Fibroblast of lung (primary cell): ENCODE measurements around the gene SLC6A16. TPM values are rescaled to one million over a fixed set of nuclear protein-coding genes. Genes with fewer than 3 reads are reported as not detected.

ENCODE experiments used
- DNase-seq, 2 donors: peaks; one replicate each; pipeline versions ENCODE4 v3.0.0 to v3.0.0-alpha.2; 2010; ENCODE audit warnings: low read depth in 2 of 2
- H2AFZ ChIP-seq: 2 replicates; pipeline ENCODE4 v1.5.1; 2012; ENCODE audit warnings: low read length, control low read depth, inconsistent platforms
- H3K27ac ChIP-seq: 2 replicates; pipeline ENCODE4 v1.5.1; 2011; ENCODE audit warnings: low read length, control low read depth; ENCODE audit not compliant: insufficient read depth
- H3K27me3 ChIP-seq: 2 replicates; pipeline ENCODE4 v1.5.1; 2011; ENCODE audit warnings: mild to moderate bottlenecking, low read length; ENCODE audit not compliant: control insufficient read depth, insufficient read depth
- H3K36me3 ChIP-seq: 2 replicates; pipeline ENCODE4 v1.5.1; 2011; ENCODE audit warnings: low read length; ENCODE audit not compliant: control insufficient read depth, insufficient read depth
- H3K4me1 ChIP-seq: 2 replicates; pipeline ENCODE4 v1.5.1; 2011; ENCODE audit warnings: low read length; ENCODE audit not compliant: control insufficient read depth, insufficient read depth; ENCODE audit errors: extremely low read depth
- H3K4me2 ChIP-seq: 2 replicates; pipeline ENCODE4 v1.5.1; 2011; ENCODE audit warnings: low read length, control low read depth; ENCODE audit not compliant: insufficient read depth; ENCODE audit errors: extremely low read depth
- H3K4me3 ChIP-seq, 4 experiments: fragments of 200-600 bp in 1 of 4; sonication (generic) in 1 of 4; replicated peaks in 1 of 4; 2 replicates each; pipeline ENCODE4 v1.5.1; 2011 to 2016; ENCODE audit warnings: low read length in 4 of 4, low read depth in 3 of 4, mild to moderate bottlenecking in 3 of 4, control low read depth in 2 of 4, inconsistent platforms in 1 of 4, mixed read lengths in 1 of 4; ENCODE audit not compliant: insufficient read depth in 1 of 4; ENCODE audit errors: control extremely low read depth in 1 of 4
- H3K79me2 ChIP-seq: 2 replicates; pipeline ENCODE4 v1.5.1; 2012; ENCODE audit warnings: mild to moderate bottlenecking, low read length, inconsistent platforms; ENCODE audit not compliant: control insufficient read depth, insufficient read depth
- H3K9ac ChIP-seq: 2 replicates; pipeline ENCODE4 v1.5.1; 2011; ENCODE audit warnings: mild to moderate bottlenecking, low read length, control low read depth; ENCODE audit not compliant: insufficient read depth
- H3K9me3 ChIP-seq: 2 replicates; pipeline ENCODE4 v1.5.1; 2012; ENCODE audit warnings: low read depth, low read length; ENCODE audit not compliant: control insufficient read depth, insufficient read depth
- H4K20me1 ChIP-seq: 2 replicates; pipeline ENCODE4 v1.5.1; 2011; ENCODE audit warnings: low read length; ENCODE audit not compliant: control insufficient read depth, insufficient read depth; ENCODE audit errors: extremely low read depth
- CTCF ChIP-seq, 2 donors: IDR thresholded peaks in 1 of 2; conservative IDR thresholded peaks in 1 of 2; 1 replicate in 1 of 2; 2 replicates in 1 of 2; pipeline ENCODE4 v1.5.1; 2011 to 2012; ENCODE audit warnings: low read length in 2 of 2, control low read depth in 1 of 2, inconsistent platforms in 1 of 2, low read depth in 1 of 2, mild to moderate bottlenecking in 1 of 2
- EZH2 ChIP-seq: IDR thresholded peaks from 2 replicates; pipeline ENCODE4 v1.5.1; 2012; ENCODE audit warnings: low read length, control low read depth, mild to moderate bottlenecking; ENCODE audit errors: missing control alignments
- polyA plus RNA-seq, 2 donors: library from polyadenylated mRNA; depleted of rRNA in 1 of 2; stranded (reverse) in 1 of 2; unstranded in 1 of 2; fragments of >200 nt; gene quantifications; 2 replicates each; pipeline ENCODE4 v1.2.1, GENCODE V29; 2011 to 2012; ENCODE audit warnings: missing spikeins in 1 of 2
- total RNA-seq: library from RNA; depleted of rRNA; stranded (reverse); fragments of >200 nt; gene quantifications from 2 replicates; pipeline ENCODE4 v1.2.1, GENCODE V29; 2014

Gene SLC6A16
- total and polyA plus RNA-seq, 2 donors (not counting 1 experiment from before 2014, with no cell fraction given) = under 0.01 to 0.62 TPM

GRCh38 chr19:49318296-49318695, 6.7 kb downstream of the SLC6A16 start:
- no peaks in the 10 kb centered on the region for H3K36me3 ChIP-seq
- DNase-seq = no peak
- no peak overlapping the region for H3K9ac ChIP-seq
- H3K9me3 ChIP-seq = no peaks in the 10 kb centered on the region
- H3K4me2 ChIP-seq = no peak overlapping the region
- H2AFZ ChIP-seq = no peak overlapping the region
- no peak overlapping the region for H3K27ac ChIP-seq
- no peak for TF ChIP-seq CTCF (conservative IDR thresholded peaks at IDR 0.05 in 1 of 2, IDR thresholded peaks at IDR 0.05 in 1 of 2; ENCODE audit: low read depth in 1 of 2, low read length in 2 of 2)
- TF ChIP-seq EZH2 = no peak
- H3K79me2 ChIP-seq = no peaks in the 10 kb centered on the region
- H3K4me1 ChIP-seq = no peaks in the 10 kb centered on the region
- H3K4me3 ChIP-seq = no peak overlapping the region
- H3K27me3 ChIP-seq = no peaks in the 10 kb centered on the region
- H4K20me1 ChIP-seq = no peaks in the 10 kb centered on the region

- TF ChIP-seq EZH2 (no peak), CTCF (conservative IDR thresholded peaks at IDR 0.05 in 1 of 2, IDR thresholded peaks at IDR 0.05 in 1 of 2; ENCODE audit: low read depth in 1 of 2, low read length in 2 of 2) (no peak)
- H3K4me1 ChIP-seq = no peaks in the 10 kb centered on the region
- no peak overlapping the region for H2AFZ ChIP-seq
- no peaks in the 10 kb centered on the region for H3K27me3 ChIP-seq
- DNase-seq = no peak
- no peak overlapping the region for H3K4me2 ChIP-seq
- H3K9ac ChIP-seq = no peak overlapping the region
- H4K20me1 ChIP-seq = no peaks in the 10 kb centered on the region
- no peak overlapping the region for H3K27ac ChIP-seq
- no peaks in the 10 kb centered on the region for H3K9me3 ChIP-seq
- no peaks in the 10 kb centered on the region for H3K79me2 ChIP-seq
- H3K36me3 ChIP-seq = no peaks in the 10 kb centered on the region
- no peak overlapping the region for H3K4me3 ChIP-seq
These were observed 8.7 kb downstream of the SLC6A16 start for GRCh38 chr19:49316284-49316683.

GRCh38 chr19:49315111-49315510, 9.9 kb downstream of the SLC6A16 start:
- DNase-seq = no peak
- no peaks in the 10 kb centered on the region for H3K79me2 ChIP-seq

More at GRCh38 chr19:49315111-49315510, 9.9 kb downstream of the SLC6A16 start:
- H2AFZ ChIP-seq = no peak overlapping the region
- H3K4me1 ChIP-seq = no peaks in the 10 kb centered on the region
- no peaks in the 10 kb centered on the region for H4K20me1 ChIP-seq
- no peaks in the 10 kb centered on the region for H3K27me3 ChIP-seq
- no peak overlapping the region for H3K4me2 ChIP-seq
- no peak for TF ChIP-seq CTCF (conservative IDR thresholded peaks at IDR 0.05 in 1 of 2, IDR thresholded peaks at IDR 0.05 in 1 of 2; ENCODE audit: low read depth in 1 of 2, low read length in 2 of 2)
- H3K9me3 ChIP-seq = no peaks in the 10 kb centered on the region
- H3K4me3 ChIP-seq = no peak overlapping the region
- no peak overlapping the region for H3K27ac ChIP-seq
- no peak overlapping the region for H3K9ac ChIP-seq
- H3K36me3 ChIP-seq = no peaks in the 10 kb centered on the region
